Glutamatergic neuron (in vitro differentiated cells): ENCODE data around the gene PPM1A. TPM values are rescaled to one million over a fixed set of nuclear protein-coding genes. Genes with fewer than 3 reads are reported as not detected.

Experiments
- DNase-seq: peaks from one replicate; pipeline ENCODE4 v3.0.0; 2022
- H3K27ac Mint-ChIP-seq: one replicate; pipeline ENCODE4 v1.8.0; 2020; ENCODE audit warnings: mild to moderate bottlenecking, mixed read lengths, inconsistent platforms; ENCODE audit not compliant: unreplicated experiment
- H3K27me3 Mint-ChIP-seq: one replicate; pipeline ENCODE4 v1.8.0; 2020; ENCODE audit warnings: mild to moderate bottlenecking, moderate library complexity, mixed read lengths, inconsistent platforms; ENCODE audit not compliant: unreplicated experiment
- H3K36me3 Mint-ChIP-seq: one replicate; pipeline ENCODE4 v1.8.0; 2020; ENCODE audit warnings: mild to moderate bottlenecking, mixed read lengths, inconsistent platforms; ENCODE audit not compliant: unreplicated experiment
- H3K4me1 Mint-ChIP-seq: one replicate; pipeline ENCODE4 v1.8.0; 2020; ENCODE audit warnings: mild to moderate bottlenecking, low read depth, mixed read lengths, inconsistent platforms; ENCODE audit not compliant: unreplicated experiment
- H3K4me3 Mint-ChIP-seq: one replicate; pipeline ENCODE4 v1.8.0; 2020; ENCODE audit warnings: mild to moderate bottlenecking, mixed read lengths, inconsistent platforms; ENCODE audit not compliant: unreplicated experiment
- H3K9me3 Mint-ChIP-seq: one replicate; pipeline ENCODE4 v1.8.0; 2020; ENCODE audit warnings: mild to moderate bottlenecking, moderate library complexity, mixed read lengths, inconsistent platforms; ENCODE audit not compliant: unreplicated experiment
- CTCF ChIP-seq: fragments of 200-600 bp; sonication (generic); IDR thresholded peaks from one replicate; pipeline ENCODE4 v1.5.0; 2021; ENCODE audit not compliant: partially characterized antibody, unreplicated experiment
- total RNA-seq: library from RNA; stranded (reverse); fragmentation: NEBNext Ultra II Directional; extraction: Animal tissue kit (Norgen Biotek cat#: 25700); gene quantifications from one replicate; pipeline ENCODE4 v1.2.1, GENCODE V29; 2021; ENCODE audit not compliant: unreplicated experiment

PPM1A gene
- total RNA-seq, 1 donor from 2014 or later, result 62.2 TPM

- H3K36me3 Mint-ChIP-seq, result no peaks in the 10 kb centered on the region
- H3K27me3 Mint-ChIP-seq, result no peaks in the 10 kb centered on the region
- TF ChIP-seq CTCF, result no peak
- no peaks in the 10 kb centered on the region for H3K9me3 Mint-ChIP-seq
- H3K27ac Mint-ChIP-seq, result no peak overlapping the region
- no peaks in the 10 kb centered on the region for H3K4me1 Mint-ChIP-seq
- no peak overlapping the region for H3K4me3 Mint-ChIP-seq
- DNase-seq, result no peak
These were observed 45.5 kb downstream of the PPM1A start for GRCh38 chr14:60294411-60295069.

- no peak overlapping the region for H3K27ac Mint-ChIP-seq
- no peak for DNase-seq
- TF ChIP-seq CTCF, result no peak
- no peaks in the 10 kb centered on the region for H3K36me3 Mint-ChIP-seq
- no peak overlapping the region for H3K4me3 Mint-ChIP-seq
- H3K9me3 Mint-ChIP-seq, result no peaks in the 10 kb centered on the region
- H3K27me3 Mint-ChIP-seq, result no peaks in the 10 kb centered on the region
- no peaks in the 10 kb centered on the region for H3K4me1 Mint-ChIP-seq
These were observed 51.0 kb downstream of the PPM1A start for GRCh38 chr14:60300019-60300418.

GRCh38 chr14:60301685-60302084 is 52.7 kb downstream of the PPM1A start:
- Mint-ChIP-seq H3K36me3 (no peaks in the 10 kb centered on the region), H3K9me3 (no peaks in the 10 kb centered on the region), H3K4me3 (no peak overlapping the region), H3K4me1 (no peaks in the 10 kb centered on the region), H3K27ac (no peak overlapping the region), H3K27me3 (no peaks in the 10 kb centered on the region)
- no peak for DNase-seq
- no peak for TF ChIP-seq CTCF

GRCh38 chr14:60302663-60303062 is 53.6 kb downstream of the PPM1A start:
- DNase-seq, result no peak
- no peaks in the 10 kb centered on the region for H3K4me1 Mint-ChIP-seq
- H3K36me3 Mint-ChIP-seq, result no peaks in the 10 kb centered on the region
- H3K9me3 Mint-ChIP-seq, result no peaks in the 10 kb centered on the region
- no peaks in the 10 kb centered on the region for H3K27me3 Mint-ChIP-seq
- H3K27ac Mint-ChIP-seq, result no peak overlapping the region
- no peak for TF ChIP-seq CTCF
- no peak overlapping the region for H3K4me3 Mint-ChIP-seq

GRCh38 chr14:60303745-60304144 is 54.7 kb downstream of the PPM1A start:
- TF ChIP-seq CTCF, result no peak
- Mint-ChIP-seq H3K27ac (no peak overlapping the region), H3K27me3 (no peaks in the 10 kb centered on the region), H3K4me3 (no peak overlapping the region), H3K9me3 (no peaks in the 10 kb centered on the region), H3K36me3 (no peaks in the 10 kb centered on the region), H3K4me1 (no peaks in the 10 kb centered on the region)
- no peak for DNase-seq
